G401 (cell line): Measurements from ENCODE around the gene ERP27. TPM values are rescaled to one million over a fixed set of nuclear protein-coding genes. Genes with fewer than 3 reads are reported as not detected.

Experiments used
- DNase-seq: peaks from one replicate; pipeline ENCODE4 v3.0.0-alpha.2; 2015; ENCODE audit warnings: low spot score
- in situ Hi-C: cut with HindIII; loops from 2 replicates; pipeline ENCODE4 v1.10.0; 2016; ENCODE audit warnings: low sequenced_read_pairs, mixed read lengths
- total RNA-seq: library from RNA; depleted of rRNA; stranded (reverse); fragments of >200 nt; shearing (Covaris generic); gene quantifications from 2 replicates; pipeline ENCODE4 v1.2.3, GENCODE V29; 2014

ERP27 gene
- total RNA-seq, 1 experiment from 2014 or later = not detected

- in situ Hi-C loops = no loop called here
- DNase-seq = no peak
These were observed 4.0 kb upstream of the ERP27 start for GRCh38 chr12:14942196-14942931.

DNA sequence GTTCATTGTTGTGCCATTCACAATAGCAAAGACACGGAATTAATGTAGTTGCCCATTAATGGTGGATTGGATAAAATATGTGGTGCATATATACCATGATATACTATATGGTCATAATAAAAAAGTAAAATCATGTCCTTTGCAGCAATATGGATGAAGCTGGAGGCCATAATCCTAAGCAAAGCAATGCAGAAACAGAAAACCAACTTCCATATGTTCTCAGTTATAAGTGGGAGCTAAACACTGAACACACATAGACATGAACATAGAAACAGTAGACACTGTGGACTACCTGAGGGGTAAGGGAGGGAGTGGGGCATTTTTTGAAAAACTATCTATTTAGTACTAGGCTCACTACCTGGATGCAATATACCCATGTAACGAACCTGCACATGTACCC lies 3.0 kb upstream of the ERP27 start:
- in situ Hi-C loops = no loop called here
- DNase-seq = no peak

- no peak for DNase-seq
- in situ Hi-C loops = no loop called here
These were observed 648 bp downstream of the ERP27 start for GRCh38 chr12:14937689-14938088.

DNA sequence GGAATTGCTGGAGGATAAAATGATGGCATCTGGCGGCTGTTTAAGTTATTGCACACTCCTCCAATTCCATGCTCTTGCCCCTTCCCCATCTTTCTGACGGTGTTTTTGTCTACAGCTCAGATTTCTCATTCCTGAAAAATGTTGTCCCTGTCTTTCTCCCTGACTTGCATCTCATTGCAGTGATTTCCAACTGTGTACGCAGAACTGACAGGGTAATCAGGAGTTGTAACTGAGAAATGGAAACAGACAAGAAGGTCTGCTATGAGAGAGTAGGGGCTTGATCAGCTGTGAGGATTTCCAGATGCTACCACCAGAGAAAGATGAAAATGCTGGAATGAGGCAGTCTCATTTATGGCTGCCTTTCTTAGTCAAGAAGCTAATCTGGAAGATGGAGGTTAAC lies 1.3 kb downstream of the ERP27 start:
- DNase-seq = no peak
- in situ Hi-C loops = no loop called here

- no peak for DNase-seq
- in situ Hi-C loops = no loop called here
These were observed 2.0 kb downstream of the ERP27 start for GRCh38 chr12:14936224-14936861.

DNA sequence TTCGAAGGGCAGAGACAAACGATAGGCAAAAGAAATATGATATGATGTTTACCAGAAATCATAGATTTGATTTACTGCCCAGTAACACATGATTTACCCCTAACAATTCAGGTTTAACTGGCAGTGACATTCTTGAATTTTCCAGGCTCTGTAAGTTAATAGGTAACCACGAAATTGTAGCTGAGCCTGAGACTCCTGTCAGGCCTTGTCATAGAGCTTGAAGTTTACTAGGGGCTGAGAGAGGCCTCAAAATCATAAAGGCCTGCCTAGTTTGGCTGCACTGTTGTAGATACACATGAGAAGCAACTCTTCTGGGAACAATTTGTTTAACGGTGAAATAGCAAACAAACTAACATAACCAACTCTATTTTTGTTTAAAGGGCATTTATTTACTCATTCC lies 3.3 kb downstream of the ERP27 start:
- in situ Hi-C loops = no loop called here
- no peak for DNase-seq

DNA sequence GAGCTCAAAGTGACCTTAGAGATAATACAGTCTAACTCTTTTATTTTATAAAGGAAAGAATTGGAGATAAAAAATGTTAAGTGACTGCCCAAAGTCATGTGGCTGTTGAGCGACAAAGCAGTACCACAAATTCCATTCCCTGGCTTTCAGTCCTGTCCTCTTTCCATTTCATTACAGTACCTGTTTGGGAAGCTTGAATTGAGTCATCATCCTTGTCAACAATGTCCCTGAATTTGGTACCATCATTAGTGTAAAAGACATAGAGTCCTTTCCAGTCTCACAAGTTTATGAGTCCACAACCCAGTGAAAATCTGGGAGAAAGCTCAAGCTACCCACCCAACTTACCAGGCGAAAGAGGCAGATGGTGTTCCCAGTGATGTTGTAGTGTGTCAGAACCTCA lies 3.8 kb downstream of the ERP27 start:
- in situ Hi-C loops = no loop called here
- DNase-seq = no peak

GRCh38 chr12:14931791-14932560 lies 6.4 kb downstream of the ERP27 start:
- in situ Hi-C loops = no loop called here
- no peak for DNase-seq

DNA sequence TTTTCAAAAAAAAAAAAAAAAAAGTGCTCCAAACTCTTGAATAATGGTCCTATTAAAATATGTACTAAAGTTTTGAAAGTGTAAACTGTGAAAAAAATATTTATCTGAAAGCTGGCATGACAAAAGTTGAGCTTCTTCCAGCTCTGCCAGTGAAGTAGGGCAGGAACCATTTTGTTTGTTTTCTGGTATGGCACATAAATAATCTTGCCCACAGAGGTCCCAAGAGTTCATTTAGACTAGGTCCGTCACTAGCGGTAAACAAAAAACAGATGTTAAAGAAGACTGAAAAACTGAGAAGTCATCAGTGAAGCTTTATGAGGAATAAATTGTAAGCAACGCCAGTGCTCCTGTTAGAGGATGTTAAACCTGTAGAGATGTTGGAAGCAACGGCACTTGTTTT lies 7.0 kb downstream of the ERP27 start:
- no peak for DNase-seq
- in situ Hi-C loops = no loop called here

- in situ Hi-C loops = no loop called here
- no peak for DNase-seq
These were observed 8.0 kb downstream of the ERP27 start for GRCh38 chr12:14930299-14930698.

- in situ Hi-C loops = no loop called here
- no peak for DNase-seq
These were observed 9.4 kb downstream of the ERP27 start for GRCh38 chr12:14928931-14929330.

GRCh38 chr12:14927267-14927666 lies 11.1 kb downstream of the ERP27 start:
- in situ Hi-C loops = no loop called here
- DNase-seq = no peak

GRCh38 chr12:14924541-14924940 lies 13.8 kb downstream of the ERP27 start:
- in situ Hi-C loops = no loop called here
- no peak for DNase-seq

DNA sequence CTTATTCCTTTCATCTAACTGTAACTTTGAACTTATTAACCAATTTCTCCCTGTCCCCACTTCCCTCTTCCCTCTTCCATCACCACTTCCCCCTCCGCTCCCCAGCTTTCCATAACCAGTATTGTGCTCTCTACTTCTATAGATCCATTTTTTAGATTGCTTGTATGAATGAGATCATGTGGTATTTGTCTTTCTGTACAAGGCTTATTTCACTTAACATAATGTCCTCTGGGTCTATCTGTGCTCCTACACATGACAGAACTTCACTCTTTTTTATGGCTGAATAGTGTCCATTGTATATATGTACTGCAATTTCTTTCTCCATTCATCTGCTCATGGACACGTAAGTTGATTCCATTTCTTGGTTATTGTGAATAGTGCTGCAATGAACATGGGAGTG lies 14.4 kb downstream of the ERP27 start:
- in situ Hi-C loops = no loop called here
- no peak for DNase-seq

GRCh38 chr12:14921218-14921617 lies 17.1 kb downstream of the ERP27 start:
- in situ Hi-C loops = no loop called here
- DNase-seq = no peak

DNA sequence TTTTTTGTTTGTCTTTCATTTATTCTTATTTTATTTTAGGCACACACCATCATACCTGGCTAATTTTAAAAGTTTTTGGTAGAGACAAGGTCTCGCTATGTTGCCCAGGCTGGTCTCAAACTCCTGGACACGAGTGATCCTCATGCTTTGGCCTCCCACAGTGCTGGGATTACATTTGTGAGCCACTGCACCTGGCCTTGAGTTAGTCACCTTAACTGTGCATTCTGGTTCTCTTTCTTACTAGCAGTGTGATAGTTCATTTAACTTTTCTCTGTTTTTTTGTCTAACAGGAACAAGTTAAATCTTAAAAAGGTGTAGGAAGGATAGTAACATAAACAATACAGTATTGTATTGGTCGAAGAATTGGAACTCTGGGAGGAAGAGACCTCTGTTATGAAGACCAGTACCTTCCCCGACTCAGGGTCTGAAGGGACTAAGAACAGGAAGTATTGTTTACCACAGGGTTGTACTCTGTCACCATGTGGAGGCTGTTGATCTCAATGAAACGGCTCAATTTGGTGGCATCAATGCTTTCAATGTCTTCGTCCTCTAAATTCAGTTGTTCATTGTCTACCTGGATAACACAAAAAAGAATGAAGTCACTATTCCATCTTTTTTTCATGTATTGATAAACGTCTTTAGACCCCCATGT lies 17.7 kb downstream of the ERP27 start:
- in situ Hi-C loops = no loop called here
- no peak for DNase-seq

DNA sequence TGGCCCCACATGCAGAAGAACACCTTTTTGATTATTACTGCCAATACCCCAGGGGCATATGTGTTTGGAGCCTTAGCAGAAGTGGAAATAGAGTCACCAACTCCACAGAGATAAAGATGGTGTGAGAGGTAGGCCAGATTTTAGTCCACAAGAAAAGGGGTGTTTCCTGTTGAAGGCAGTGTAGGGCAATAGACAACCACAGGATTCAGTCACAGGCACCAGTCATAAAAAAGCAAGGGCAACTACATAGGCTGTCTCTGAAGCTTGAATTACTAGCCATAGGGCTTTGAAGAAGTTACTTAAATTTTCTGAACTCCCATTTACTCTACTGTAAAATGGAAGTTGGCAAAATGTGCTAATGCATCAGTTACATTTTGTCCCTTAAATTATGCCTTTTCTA lies 18.9 kb downstream of the ERP27 start:
- in situ Hi-C loops = no loop called here
- DNase-seq = no peak

DNA sequence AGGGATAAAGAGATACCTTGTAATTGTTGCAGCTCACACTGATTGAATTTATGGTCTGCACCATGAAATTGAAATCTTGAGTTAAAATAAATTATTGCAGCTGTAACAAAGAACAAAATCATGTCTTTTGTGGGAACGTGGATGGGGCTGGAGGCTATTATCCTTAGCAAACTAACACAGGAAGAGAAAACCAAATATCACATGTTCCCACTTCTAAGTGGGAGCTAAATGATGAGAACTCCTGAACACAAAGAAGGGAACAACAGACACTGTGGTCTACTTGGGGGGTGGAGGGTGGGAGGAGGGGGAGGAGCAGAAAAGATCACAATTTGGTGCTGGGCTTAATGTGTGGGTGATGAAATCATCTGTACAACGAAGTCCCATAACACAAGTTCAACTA lies 22.6 kb downstream of the ERP27 start:
- in situ Hi-C loops = no loop called here
- DNase-seq = no peak

DNA sequence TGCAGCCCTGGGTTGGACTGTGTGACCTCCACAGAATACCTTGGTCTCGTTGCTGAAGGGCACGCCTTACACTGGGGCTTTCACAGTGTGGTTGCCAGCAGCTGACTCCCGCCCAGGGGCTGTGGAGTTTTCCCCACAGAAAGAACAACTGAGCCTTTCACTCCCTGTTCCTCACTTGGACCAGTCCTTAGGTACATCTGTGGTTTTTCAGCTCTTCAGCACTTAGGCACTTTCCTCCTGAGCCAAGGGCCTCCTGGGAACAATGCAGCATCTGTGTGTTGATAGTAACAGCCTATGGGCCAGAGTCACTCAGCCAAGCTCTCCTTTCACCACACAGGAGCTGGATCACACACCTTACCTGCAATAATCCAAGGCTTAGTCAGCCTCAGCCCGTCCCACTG lies 25.0 kb downstream of the ERP27 start:
- in situ Hi-C loops = no loop called here

GRCh38 chr12:14911131-14911530 lies 27.2 kb downstream of the ERP27 start:
- in situ Hi-C loops = no loop called here
- no peak for DNase-seq

More for the DNA sequence above, 25.0 kb downstream of the ERP27 start:
- DNase-seq = no peak
